B cell (primary cell): ENCODE data around the gene NPFF.

Experiments
- CTCF ChIP-seq: fragments of 200-600 bp; IDR thresholded peaks from one replicate; pipeline ENCODE4 v1.8.0; 2022; ENCODE audit warnings: antibody characterized with exemption, mild to moderate bottlenecking
- EZH2 ChIP-seq: IDR thresholded peaks from 2 replicates; pipeline ENCODE4 v1.6.1; 2012; ENCODE audit warnings: borderline replicate concordance, low read depth, mild to moderate bottlenecking, moderate library complexity, low read length; ENCODE audit not compliant: insufficient read depth, poor library complexity, severe bottlenecking

GRCh38 chr12:53480491-53481442 lies 26.5 kb downstream of the NPFF start:
- TF ChIP-seq CTCF (no peak), EZH2 (no peak)
